GM23338 (cell line): ENCODE data around the gene PPP1R3F. TPM values are rescaled to one million over a fixed set of nuclear protein-coding genes. Genes with fewer than 3 reads are reported as not detected.

Experiments used
- ATAC-seq: fragments of 200-7000 bp; cut with Tn5 transposase; 3 replicates; pipeline ENCODE4 v1.9.1; 2020
- DNase-seq: peaks from one replicate; pipeline ENCODE4 v3.0.0-alpha.2; 2015; ENCODE audit warnings: low spot score
- H2AFZ ChIP-seq: fragments of 200-600 bp; sonication (generic); 2 replicates; pipeline ENCODE4 v1.8.0; 2016; ENCODE audit warnings: antibody characterized with exemption, mild to moderate bottlenecking, moderate library complexity
- H3F3A ChIP-seq: fragments of 200-600 bp; sonication (generic); replicated peaks from 2 replicates; pipeline ENCODE4 v1.8.0; 2017; ENCODE audit warnings: antibody characterized with exemption, mixed run types, low read depth
- H3K27ac ChIP-seq: fragments of 200-600 bp; sonication (generic); 2 replicates; pipeline ENCODE4 v1.6.1; 2016; ENCODE audit warnings: low read depth
- H3K27me3 ChIP-seq: fragments of 200-600 bp; sonication (generic); 2 replicates; pipeline ENCODE4 v1.8.0; 2016; ENCODE audit warnings: mild to moderate bottlenecking, mixed run types, moderate library complexity; ENCODE audit not compliant: insufficient read depth
- H3K36me3 ChIP-seq: fragments of 200-600 bp; sonication (generic); 2 replicates; pipeline ENCODE4 v1.8.0; 2016; ENCODE audit warnings: mild to moderate bottlenecking; ENCODE audit not compliant: insufficient read depth
- H3K4me1 ChIP-seq: fragments of 200-600 bp; sonication (generic); 2 replicates; pipeline ENCODE4 v1.8.0; 2016; ENCODE audit warnings: mild to moderate bottlenecking, moderate library complexity; ENCODE audit not compliant: insufficient read depth
- H3K4me2 ChIP-seq: fragments of 200-600 bp; sonication (generic); 2 replicates; pipeline ENCODE4 v1.7.1; 2017; ENCODE audit warnings: mixed run types
- H3K4me3 ChIP-seq: fragments of 200-600 bp; sonication (generic); 2 replicates; pipeline ENCODE4 v1.6.1; 2016; ENCODE audit warnings: mixed run types
- H3K79me2 ChIP-seq: fragments of 200-600 bp; sonication (generic); replicated peaks from 2 replicates; pipeline ENCODE4 v1.8.0; 2017; ENCODE audit warnings: mild to moderate bottlenecking; ENCODE audit not compliant: insufficient read depth
- H3K9me2 ChIP-seq: fragments of 200-600 bp; sonication (generic); 2 replicates; pipeline ENCODE4 v1.8.0; 2017; ENCODE audit not compliant: insufficient read depth
- H4K20me1 ChIP-seq: fragments of 200-600 bp; sonication (generic); replicated peaks from 2 replicates; pipeline ENCODE4 v1.8.0; 2017; ENCODE audit warnings: mild to moderate bottlenecking; ENCODE audit not compliant: insufficient read depth
- H3K27ac Mint-ChIP-seq: 2 replicates; pipeline ENCODE4 v1.8.0; 2020; ENCODE audit warnings: inconsistent platforms, mild to moderate bottlenecking, moderate library complexity, mixed read lengths
- H3K27me3 Mint-ChIP-seq: 3 replicates; pipeline ENCODE4 v1.8.0; 2022; ENCODE audit warnings: low read depth, mild to moderate bottlenecking, moderate library complexity, mixed read lengths, inconsistent platforms; ENCODE audit not compliant: insufficient read depth, poor library complexity
- H3K36me3 Mint-ChIP-seq: 3 replicates; pipeline ENCODE4 v1.8.0; 2021; ENCODE audit warnings: low read depth, mild to moderate bottlenecking, inconsistent platforms, moderate library complexity, mixed read lengths
- H3K4me1 Mint-ChIP-seq: 3 replicates; pipeline ENCODE4 v1.8.0; 2020; ENCODE audit warnings: mild to moderate bottlenecking, inconsistent platforms, mixed read lengths
- H3K4me3 Mint-ChIP-seq: 3 replicates; pipeline ENCODE4 v1.8.0; 2021; ENCODE audit warnings: moderate library complexity, mild to moderate bottlenecking, inconsistent platforms, mixed read lengths
- H3K9me3 Mint-ChIP-seq: 3 replicates; pipeline ENCODE4 v1.8.0; 2020; ENCODE audit warnings: moderate library complexity, mild to moderate bottlenecking, inconsistent platforms, mixed read lengths
- CREB1 ChIP-seq: fragments of 250-450 bp; sonication (Bioruptor Pico); IDR thresholded peaks from 2 replicates; pipeline ENCODE4 v1.5.0; 2020; ENCODE audit warnings: low read depth, mild to moderate bottlenecking, moderate library complexity
- CTCF ChIP-seq, 2 experiments: fragments of 200-600 bp in 1 of 2; sonication (generic) in 1 of 2; conservative IDR thresholded peaks; 2 replicates each; pipeline versions ENCODE4 v1.5.1 to v1.6.1; 2016 to 2017; ENCODE audit warnings: antibody characterized with exemption in 2 of 2, low read depth in 2 of 2, mild to moderate bottlenecking in 2 of 2, moderate library complexity in 1 of 2
- ETS1 ChIP-seq: IDR thresholded peaks from 2 replicates; pipeline ENCODE4 v1.6.1; 2016; ENCODE audit warnings: antibody characterized with exemption
- EZH2 ChIP-seq: fragments of 200-600 bp; sonication (generic); IDR thresholded peaks from one replicate; pipeline ENCODE4 v1.8.0; 2017; ENCODE audit warnings: antibody characterized with exemption, mild to moderate bottlenecking, low read depth; ENCODE audit not compliant: unreplicated experiment
- EZH2phosphoT487 ChIP-seq: fragments of 200-600 bp; sonication (generic); IDR thresholded peaks from one replicate; pipeline ENCODE4 v1.8.1; 2018; ENCODE audit warnings: antibody characterized with exemption; ENCODE audit not compliant: unreplicated experiment
- JUNB ChIP-seq: IDR thresholded peaks from one replicate; pipeline ENCODE4 v1.6.1; 2016; ENCODE audit warnings: antibody characterized with exemption; ENCODE audit not compliant: unreplicated experiment
- NANOG ChIP-seq: IDR thresholded peaks from 2 replicates; pipeline ENCODE4 v1.6.1; 2016; ENCODE audit warnings: antibody characterized with exemption, borderline replicate concordance
- POLR2AphosphoS5 ChIP-seq: IDR thresholded peaks from 2 replicates; pipeline ENCODE4 v1.6.1; 2016; ENCODE audit warnings: antibody characterized with exemption, low read depth
- REST ChIP-seq: IDR thresholded peaks from one replicate; pipeline ENCODE4 v1.6.1; 2018; ENCODE audit warnings: antibody characterized with exemption; ENCODE audit not compliant: unreplicated experiment
- STAT1 ChIP-seq: IDR thresholded peaks from one replicate; pipeline ENCODE4 v1.6.1; 2016; ENCODE audit warnings: antibody characterized with exemption; ENCODE audit not compliant: unreplicated experiment
- ZNF114 ChIP-seq: fragments of 250-450 bp; sonication (Bioruptor Pico); IDR thresholded peaks from 2 replicates; pipeline ENCODE4 v1.5.0; 2020; ENCODE audit warnings: mild to moderate bottlenecking, moderate library complexity
- ZNF331 ChIP-seq: fragments of 250-450 bp; sonication (Bioruptor Pico); IDR thresholded peaks from 2 replicates; pipeline ENCODE4 v1.5.0; 2020; ENCODE audit warnings: low read depth, mild to moderate bottlenecking, moderate library complexity
- ZNF462 ChIP-seq: fragments of 250-450 bp; sonication (Bioruptor Pico); IDR thresholded peaks from 2 replicates; pipeline ENCODE4 v1.5.0; 2020; ENCODE audit warnings: mild to moderate bottlenecking, moderate library complexity
- polyA plus RNA-seq: library from polyadenylated mRNA; unstranded; fragments of >200 nt; fragmentation: Nextera tagmentation; extraction: Ambion mirVana; gene quantifications from 2 replicates; pipeline ENCODE4 v1.2.1, GENCODE V29; 2016
- total RNA-seq: library from RNA; depleted of rRNA; stranded (reverse); fragments of >200 nt; shearing (Covaris generic); gene quantifications from 2 replicates; pipeline ENCODE4 v1.2.3, GENCODE V29; 2014

The PPP1R3F gene
- total and polyA plus RNA-seq, 2 experiments from 2014 or later, result 3.1 to 11.3 TPM

- no peak for ATAC-seq
- Histone ChIP-seq H3K36me3 (no peaks in the 10 kb centered on the region), H2AFZ (no peak overlapping the region), H4K20me1 (no peaks in the 10 kb centered on the region; the same call in 1 of the 2 replicates), H3K4me1 (peaks cover 3% of the 10 kb centered on the region; the same call in 1 of the 2 replicates), H3K4me2 (no peak overlapping the region), H3F3A (no peaks in the 10 kb centered on the region), H3K27ac (no peak overlapping the region), H3K9me2 (no peaks in the 10 kb centered on the region), H3K27me3 (no peaks in the 10 kb centered on the region), H3K79me2 (peaks cover 29% of the 10 kb centered on the region), H3K4me3 (no peak overlapping the region)
- Mint-ChIP-seq H3K36me3 (peaks cover 23% of the 10 kb centered on the region), H3K27ac (no peak overlapping the region), H3K9me3 (no peaks in the 10 kb centered on the region), H3K27me3 (peaks cover 12% of the 10 kb centered on the region), H3K4me1 (peaks cover 35% of the 10 kb centered on the region), H3K4me3 (no peak overlapping the region; the same call in 2 of the 3 replicates)
- TF ChIP-seq ZNF114 (CRISPR knock-in tag) (no peak), CTCF (conservative IDR thresholded peaks at IDR 0.05; ENCODE audit: low read depth in 2 of 2) (no peak), ETS1 (no peak), REST (no peak), ZNF462 (CRISPR knock-in tag) (no peak), EZH2phosphoT487 (no peak), ZNF331 (CRISPR knock-in tag) (no peak), EZH2 (no peak), CREB1 (CRISPR knock-in tag) (no peak), JUNB (no peak), STAT1 (no peak), POLR2AphosphoS5 (no peak), NANOG (no peak)
- DNase-seq, result no peak
Observed at GRCh38 chrX:49273181-49273727, 3.7 kb downstream of the PPP1R3F start.
